ENCODE data around the gene HOATZ.

DNA sequence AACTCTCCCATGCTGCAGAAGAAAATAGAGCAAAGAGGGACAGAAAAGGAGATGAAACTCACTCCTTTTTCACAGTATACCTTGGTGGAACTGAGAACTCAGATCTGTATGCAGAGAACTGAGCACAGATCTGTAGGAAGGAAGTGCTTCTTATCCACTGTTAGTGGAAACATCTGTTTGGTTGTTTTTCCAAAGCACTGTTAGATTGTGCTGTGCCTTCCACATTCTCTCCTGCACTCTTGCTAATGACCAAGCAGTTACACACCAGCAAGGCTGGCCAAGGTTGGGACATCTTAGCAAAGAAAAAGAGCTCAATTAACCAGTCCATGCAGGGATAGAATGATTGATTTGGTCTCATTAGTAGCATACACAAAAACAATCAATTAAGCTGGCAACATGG lies 67.6 kb downstream of the HOATZ start:
- TF ChIP-seq, protein P1, sequence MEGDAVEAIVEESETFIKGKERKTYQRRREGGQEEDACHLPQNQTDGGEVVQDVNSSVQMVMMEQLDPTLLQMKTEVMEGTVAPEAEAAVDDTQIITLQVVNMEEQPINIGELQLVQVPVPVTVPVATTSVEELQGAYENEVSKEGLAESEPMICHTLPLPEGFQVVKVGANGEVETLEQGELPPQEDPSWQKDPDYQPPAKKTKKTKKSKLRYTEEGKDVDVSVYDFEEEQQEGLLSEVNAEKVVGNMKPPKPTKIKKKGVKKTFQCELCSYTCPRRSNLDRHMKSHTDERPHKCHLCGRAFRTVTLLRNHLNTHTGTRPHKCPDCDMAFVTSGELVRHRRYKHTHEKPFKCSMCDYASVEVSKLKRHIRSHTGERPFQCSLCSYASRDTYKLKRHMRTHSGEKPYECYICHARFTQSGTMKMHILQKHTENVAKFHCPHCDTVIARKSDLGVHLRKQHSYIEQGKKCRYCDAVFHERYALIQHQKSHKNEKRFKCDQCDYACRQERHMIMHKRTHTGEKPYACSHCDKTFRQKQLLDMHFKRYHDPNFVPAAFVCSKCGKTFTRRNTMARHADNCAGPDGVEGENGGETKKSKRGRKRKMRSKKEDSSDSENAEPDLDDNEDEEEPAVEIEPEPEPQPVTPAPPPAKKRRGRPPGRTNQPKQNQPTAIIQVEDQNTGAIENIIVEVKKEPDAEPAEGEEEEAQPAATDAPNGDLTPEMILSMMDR (IDR thresholded peaks at IDR 0.05; ENCODE audit: insufficient read depth, low read length, poor library complexity, severe bottlenecking) = no peak
- no peak for TF ChIP-seq EZH2phosphoT487 (conservative IDR thresholded peaks at IDR 0.05; ENCODE audit: low read length)

All from SU-DHL-6 (cell line).